PFSK-1 (cell line): ENCODE results near the gene SLC26A11.

Source experiments
- FOXP2 ChIP-seq: optimal IDR thresholded peaks from 2 replicates; pipeline ENCODE3; 2011; ENCODE audit warnings: borderline replicate concordance, control low read depth, inconsistent platforms; ENCODE audit not compliant: insufficient read depth; ENCODE audit errors: extremely low read length, extremely low read depth
- POLR2AphosphoS5 ChIP-seq: IDR thresholded peaks from 2 replicates; pipeline ENCODE4 v1.6.1; 2012; ENCODE audit warnings: low read depth, mild to moderate bottlenecking, control low read depth, low read length, moderate library complexity
- SIN3A ChIP-seq: IDR thresholded peaks from 2 replicates; pipeline ENCODE4 v1.6.1; 2012; ENCODE audit warnings: mild to moderate bottlenecking, low read length, moderate library complexity, borderline replicate concordance; ENCODE audit not compliant: insufficient read depth
- TAF1 ChIP-seq: IDR thresholded peaks from 2 replicates; pipeline ENCODE4 v1.6.1; 2012; ENCODE audit warnings: low read length, control low read depth, borderline replicate concordance; ENCODE audit not compliant: insufficient read depth
- TF ChIP-seq, protein P1 (sequence below), 2 experiments: IDR thresholded peaks; 2 replicates each; pipeline versions ENCODE4 v1.6.1 to v1.8.0; 2011 to 2012; ENCODE audit warnings: low read depth in 2 of 2, low read length in 2 of 2, control low read depth in 1 of 2, inconsistent platforms in 1 of 2, mild to moderate bottlenecking in 1 of 2, moderate library complexity in 1 of 2; ENCODE audit not compliant: insufficient read depth in 1 of 2

The SLC26A11 gene

GRCh38 chr17:80183581-80184422 lies 36.4 kb upstream of the SLC26A11 start:
- TF ChIP-seq SIN3A (no peak), POLR2AphosphoS5 (no peak), FOXP2 (no peak), TAF1 (no peak)
- TF ChIP-seq, protein P1, sequence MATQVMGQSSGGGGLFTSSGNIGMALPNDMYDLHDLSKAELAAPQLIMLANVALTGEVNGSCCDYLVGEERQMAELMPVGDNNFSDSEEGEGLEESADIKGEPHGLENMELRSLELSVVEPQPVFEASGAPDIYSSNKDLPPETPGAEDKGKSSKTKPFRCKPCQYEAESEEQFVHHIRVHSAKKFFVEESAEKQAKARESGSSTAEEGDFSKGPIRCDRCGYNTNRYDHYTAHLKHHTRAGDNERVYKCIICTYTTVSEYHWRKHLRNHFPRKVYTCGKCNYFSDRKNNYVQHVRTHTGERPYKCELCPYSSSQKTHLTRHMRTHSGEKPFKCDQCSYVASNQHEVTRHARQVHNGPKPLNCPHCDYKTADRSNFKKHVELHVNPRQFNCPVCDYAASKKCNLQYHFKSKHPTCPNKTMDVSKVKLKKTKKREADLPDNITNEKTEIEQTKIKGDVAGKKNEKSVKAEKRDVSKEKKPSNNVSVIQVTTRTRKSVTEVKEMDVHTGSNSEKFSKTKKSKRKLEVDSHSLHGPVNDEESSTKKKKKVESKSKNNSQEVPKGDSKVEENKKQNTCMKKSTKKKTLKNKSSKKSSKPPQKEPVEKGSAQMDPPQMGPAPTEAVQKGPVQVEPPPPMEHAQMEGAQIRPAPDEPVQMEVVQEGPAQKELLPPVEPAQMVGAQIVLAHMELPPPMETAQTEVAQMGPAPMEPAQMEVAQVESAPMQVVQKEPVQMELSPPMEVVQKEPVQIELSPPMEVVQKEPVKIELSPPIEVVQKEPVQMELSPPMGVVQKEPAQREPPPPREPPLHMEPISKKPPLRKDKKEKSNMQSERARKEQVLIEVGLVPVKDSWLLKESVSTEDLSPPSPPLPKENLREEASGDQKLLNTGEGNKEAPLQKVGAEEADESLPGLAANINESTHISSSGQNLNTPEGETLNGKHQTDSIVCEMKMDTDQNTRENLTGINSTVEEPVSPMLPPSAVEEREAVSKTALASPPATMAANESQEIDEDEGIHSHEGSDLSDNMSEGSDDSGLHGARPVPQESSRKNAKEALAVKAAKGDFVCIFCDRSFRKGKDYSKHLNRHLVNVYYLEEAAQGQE (IDR thresholded peaks at IDR 0.05; ENCODE audit: insufficient read depth in 1 of 2, low read depth in 2 of 2, low read length in 2 of 2): no peak

DNA sequence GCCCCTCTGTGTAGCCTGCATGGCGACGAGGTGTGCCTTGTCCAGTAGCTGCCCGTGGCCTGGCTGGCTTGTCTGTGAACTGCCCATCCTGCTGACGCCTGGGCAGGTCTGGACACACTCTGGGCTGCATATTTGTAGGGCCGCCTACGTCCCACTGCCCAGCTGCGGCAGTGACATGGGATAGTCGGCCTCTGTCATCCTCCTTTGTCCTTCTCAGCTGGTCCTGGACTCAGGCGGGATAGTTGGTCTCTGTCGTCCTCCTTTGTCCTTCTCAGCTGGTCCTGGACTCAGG lies 35.9 kb upstream of the SLC26A11 start:
- TF ChIP-seq TAF1 (no peak), SIN3A (no peak), FOXP2 (no peak), POLR2AphosphoS5 (no peak)
- TF ChIP-seq, protein P1 (IDR thresholded peaks at IDR 0.05; ENCODE audit: insufficient read depth in 1 of 2, low read depth in 2 of 2, low read length in 2 of 2): no peak

DNA sequence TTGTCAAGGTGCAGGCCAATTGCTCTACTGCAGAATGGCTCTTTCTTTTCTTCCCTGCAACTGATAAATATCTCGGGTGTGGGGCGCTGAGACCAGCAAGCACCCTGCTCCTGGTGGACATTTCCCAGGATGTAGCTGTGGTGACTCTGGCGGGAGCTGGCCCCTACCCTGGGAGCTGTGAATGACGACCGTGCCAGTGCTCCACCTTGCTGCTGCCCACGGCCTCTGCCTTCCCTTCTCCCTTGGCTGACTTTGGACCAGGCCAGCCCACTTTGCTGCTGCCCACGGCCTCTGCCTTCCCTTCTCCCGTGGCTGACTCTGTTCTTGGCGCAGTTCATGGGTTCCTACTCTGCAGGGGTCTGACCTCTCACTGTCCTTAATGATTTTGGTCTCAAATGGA lies 34.3 kb upstream of the SLC26A11 start:
- TF ChIP-seq SIN3A: no peak
- no peak for TF ChIP-seq FOXP2
- no peak for TF ChIP-seq POLR2AphosphoS5
- TF ChIP-seq, protein P1 (IDR thresholded peaks at IDR 0.05; ENCODE audit: insufficient read depth in 1 of 2, low read depth in 2 of 2, low read length in 2 of 2): no peak
- no peak for TF ChIP-seq TAF1

DNA sequence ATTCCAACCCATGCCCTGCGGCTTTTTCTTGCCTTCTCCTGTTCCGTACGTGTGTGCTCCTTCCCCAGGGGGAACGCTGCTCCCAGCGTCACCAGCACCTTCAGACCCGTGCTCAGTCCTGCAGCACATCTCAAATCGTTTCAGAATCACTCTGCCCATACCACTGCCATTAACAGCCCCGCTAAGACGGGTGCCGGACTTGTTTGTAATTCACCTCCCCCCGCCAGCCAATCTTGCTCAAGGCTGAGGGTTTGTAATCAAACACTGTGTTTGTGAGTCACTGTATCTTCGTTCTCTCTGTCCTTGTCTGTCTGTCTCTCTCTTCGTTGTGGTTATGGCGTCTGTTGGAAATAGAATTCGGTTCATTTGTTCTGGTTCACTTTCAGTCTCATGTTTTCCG lies 33.1 kb upstream of the SLC26A11 start:
- TF ChIP-seq TAF1: no peak
- no peak for TF ChIP-seq POLR2AphosphoS5
- TF ChIP-seq SIN3A: no peak
- TF ChIP-seq FOXP2: no peak
- TF ChIP-seq, protein P1 (IDR thresholded peaks at IDR 0.05; ENCODE audit: insufficient read depth in 1 of 2, low read depth in 2 of 2, low read length in 2 of 2): no peak
